ENCODE results near the gene LIN9. TPM values are rescaled to one million over a fixed set of nuclear protein-coding genes. Genes with fewer than 3 reads are reported as not detected.

LIN9 gene
- total and polyA plus RNA-seq, 10 of the 15 experiments (the other 5 are each of a cell fraction or from before 2014, with no cell fraction given) = 5.9 to 13.5 (median 8.3) TPM

DNA sequence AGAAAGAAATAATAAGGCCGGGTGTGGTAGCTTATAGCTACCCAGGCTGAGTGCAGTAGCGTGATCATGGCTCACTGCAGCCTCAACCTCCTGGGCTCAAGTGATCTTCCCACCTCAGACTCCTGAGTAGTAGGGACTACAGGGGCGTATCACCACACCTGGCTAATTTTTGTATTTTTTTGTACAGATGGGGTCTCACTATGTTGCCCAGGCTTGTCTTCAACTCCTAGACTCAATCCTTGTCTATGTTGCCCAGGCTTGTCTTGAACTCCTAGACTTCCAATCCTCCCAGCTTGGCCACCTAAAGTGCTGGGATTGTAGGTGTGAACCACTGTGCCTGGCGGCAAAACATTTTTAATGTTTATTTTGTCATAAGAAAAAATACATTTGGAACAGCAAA lies 55.0 kb downstream of the LIN9 start:
- no TSS peak for BruUV-seq (replicated peaks)
- Histone ChIP-seq H3K27me3 (replicated peaks in 1 of 2; ENCODE audit: control insufficient read depth in 2 of 2, insufficient read depth in 2 of 2, low read length in 1 of 2) (no peaks in the 10 kb centered on the region), H3K4me2 (ENCODE audit: control insufficient read depth, insufficient read depth) (no peak overlapping the region), H4K20me1 (ENCODE audit: control insufficient read depth, insufficient read depth) (no peaks in the 10 kb centered on the region), H3K9me3 (replicated peaks; ENCODE audit: control insufficient read depth, insufficient read depth, low read length) (no peaks in the 10 kb centered on the region), H2AFZ (ENCODE audit: control insufficient read depth, low read depth, low read length) (no peak overlapping the region), H3K36me3 (ENCODE audit: control insufficient read depth in 2 of 2, insufficient read depth in 2 of 2, low read length in 1 of 2) (peaks cover 0 to 1% of the 10 kb centered on the region in 2 experiments; a peak in 3 of 4 replicates), H3K79me2 (ENCODE audit: control insufficient read depth, insufficient read depth, low read length) (no peaks in the 10 kb centered on the region), H3K9ac (ENCODE audit: control insufficient read depth, insufficient read depth, low read length) (no peak overlapping the region), H3K4me3 (no peak overlapping the region), H3K4me1 (ENCODE audit: control insufficient read depth, insufficient read depth, low read length) (no peaks in the 10 kb centered on the region), H3K27ac (ENCODE audit: control insufficient read depth, insufficient read depth) (no peak overlapping the region)
- intact Hi-C loops (cut with micrococcal nuclease; ENCODE audit: unreplicated experiment) (no loop called here), in situ Hi-C loops (cut with MboI) (no loop called here)
- FAIRE-seq (no peak), ATAC-seq (no peak), DNase-seq (ENCODE audit: low read depth, low spot score) (no peak)
- ChIA-PET CTCF (no interaction called here), RAD21 (ENCODE audit: unreplicated experiment) (no interaction called here), POLR2A (no interaction called here), SMC1A (ENCODE audit: uncharacterized antibody, unreplicated experiment) (no interaction called here)
- 99% methylated on average over 4 of the region's 4 CpGs for WGBS (ENCODE audit: insufficient coverage, insufficient replicate concordance, low lambda C conversion rate, missing lambda C conversion rate)
- TF ChIP-seq, protein P1, sequence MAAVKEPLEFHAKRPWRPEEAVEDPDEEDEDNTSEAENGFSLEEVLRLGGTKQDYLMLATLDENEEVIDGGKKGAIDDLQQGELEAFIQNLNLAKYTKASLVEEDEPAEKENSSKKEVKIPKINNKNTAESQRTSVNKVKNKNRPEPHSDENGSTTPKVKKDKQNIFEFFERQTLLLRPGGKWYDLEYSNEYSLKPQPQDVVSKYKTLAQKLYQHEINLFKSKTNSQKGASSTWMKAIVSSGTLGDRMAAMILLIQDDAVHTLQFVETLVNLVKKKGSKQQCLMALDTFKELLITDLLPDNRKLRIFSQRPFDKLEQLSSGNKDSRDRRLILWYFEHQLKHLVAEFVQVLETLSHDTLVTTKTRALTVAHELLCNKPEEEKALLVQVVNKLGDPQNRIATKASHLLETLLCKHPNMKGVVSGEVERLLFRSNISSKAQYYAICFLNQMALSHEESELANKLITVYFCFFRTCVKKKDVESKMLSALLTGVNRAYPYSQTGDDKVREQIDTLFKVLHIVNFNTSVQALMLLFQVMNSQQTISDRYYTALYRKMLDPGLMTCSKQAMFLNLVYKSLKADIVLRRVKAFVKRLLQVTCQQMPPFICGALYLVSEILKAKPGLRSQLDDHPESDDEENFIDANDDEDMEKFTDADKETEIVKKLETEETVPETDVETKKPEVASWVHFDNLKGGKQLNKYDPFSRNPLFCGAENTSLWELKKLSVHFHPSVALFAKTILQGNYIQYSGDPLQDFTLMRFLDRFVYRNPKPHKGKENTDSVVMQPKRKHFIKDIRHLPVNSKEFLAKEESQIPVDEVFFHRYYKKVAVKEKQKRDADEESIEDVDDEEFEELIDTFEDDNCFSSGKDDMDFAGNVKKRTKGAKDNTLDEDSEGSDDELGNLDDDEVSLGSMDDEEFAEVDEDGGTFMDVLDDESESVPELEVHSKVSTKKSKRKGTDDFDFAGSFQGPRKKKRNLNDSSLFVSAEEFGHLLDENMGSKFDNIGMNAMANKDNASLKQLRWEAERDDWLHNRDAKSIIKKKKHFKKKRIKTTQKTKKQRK (IDR thresholded peaks at IDR 0.05; ENCODE audit: low read depth, low read length) = no peak
- TF ChIP-seq FOXK2 (IDR thresholded peaks at IDR 0.05) (no peak), KAT2A (conservative IDR thresholded peaks at IDR 0.05; ENCODE audit: control insufficient read depth, low read depth, low read length) (no peak), BMI1 (IDR thresholded peaks at IDR 0.05; ENCODE audit: borderline replicate concordance) (no peak), PAX8 (IDR thresholded peaks at IDR 0.05) (no peak), ZNF207 (IDR thresholded peaks at IDR 0.05; ENCODE audit: borderline replicate concordance) (no peak), RUNX3 (IDR thresholded peaks at IDR 0.05; ENCODE audit: low read length) (no peak), MAX (IDR thresholded peaks at IDR 0.05; ENCODE audit: low read depth, low read length) (no peak), CBFB (IDR thresholded peaks at IDR 0.05; ENCODE audit: low read depth) (no peak), ZNF24 (IDR thresholded peaks at IDR 0.05) (no peak), ATF7 (IDR thresholded peaks at IDR 0.05; ENCODE audit: low read depth) (no peak), CHD2 (IDR thresholded peaks at IDR 0.05; ENCODE audit: borderline replicate concordance, low read depth, low read length) (no peak), HDGF (IDR thresholded peaks at IDR 0.05) (no peak), USF1 (IDR thresholded peaks at IDR 0.05; ENCODE audit: borderline replicate concordance, extremely low read length, insufficient read depth, low read depth, low read length) (no peak), POU2F2 (IDR thresholded peaks at IDR 0.05; ENCODE audit: borderline replicate concordance, low read depth, low read length) (no peak), PKNOX1 (IDR thresholded peaks at IDR 0.05) (no peak), MTA2 (IDR thresholded peaks at IDR 0.05; ENCODE audit: low read depth) (no peak)
- TF ChIP-seq, protein P2, sequence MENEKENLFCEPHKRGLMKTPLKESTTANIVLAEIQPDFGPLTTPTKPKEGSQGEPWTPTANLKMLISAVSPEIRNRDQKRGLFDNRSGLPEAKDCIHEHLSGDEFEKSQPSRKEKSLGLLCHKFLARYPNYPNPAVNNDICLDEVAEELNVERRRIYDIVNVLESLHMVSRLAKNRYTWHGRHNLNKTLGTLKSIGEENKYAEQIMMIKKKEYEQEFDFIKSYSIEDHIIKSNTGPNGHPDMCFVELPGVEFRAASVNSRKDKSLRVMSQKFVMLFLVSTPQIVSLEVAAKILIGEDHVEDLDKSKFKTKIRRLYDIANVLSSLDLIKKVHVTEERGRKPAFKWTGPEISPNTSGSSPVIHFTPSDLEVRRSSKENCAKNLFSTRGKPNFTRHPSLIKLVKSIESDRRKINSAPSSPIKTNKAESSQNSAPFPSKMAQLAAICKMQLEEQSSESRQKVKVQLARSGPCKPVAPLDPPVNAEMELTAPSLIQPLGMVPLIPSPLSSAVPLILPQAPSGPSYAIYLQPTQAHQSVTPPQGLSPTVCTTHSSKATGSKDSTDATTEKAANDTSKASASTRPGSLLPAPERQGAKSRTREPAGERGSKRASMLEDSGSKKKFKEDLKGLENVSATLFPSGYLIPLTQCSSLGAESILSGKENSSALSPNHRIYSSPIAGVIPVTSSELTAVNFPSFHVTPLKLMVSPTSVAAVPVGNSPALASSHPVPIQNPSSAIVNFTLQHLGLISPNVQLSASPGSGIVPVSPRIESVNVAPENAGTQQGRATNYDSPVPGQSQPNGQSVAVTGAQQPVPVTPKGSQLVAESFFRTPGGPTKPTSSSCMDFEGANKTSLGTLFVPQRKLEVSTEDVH (IDR thresholded peaks at IDR 0.05; ENCODE audit: low read depth, partially characterized antibody) = no peak

All from GM12878 (cell line).